Tibial nerve (tissue), 4 donors: ENCODE data around the gene C1orf210. TPM values are rescaled to one million over a fixed set of nuclear protein-coding genes. Genes with fewer than 3 reads are reported as not detected.

Source experiments
- DNase-seq, 2 donors: peaks; one replicate each; pipeline ENCODE4 v3.0.0-alpha.2; 2019; ENCODE audit warnings: low spot score in 2 of 2
- H3K27ac ChIP-seq, 4 donors: fragments of 200-600 bp; sonication (generic) in 3 of 4; one replicate each; pipeline ENCODE4 v1.5.1; 2017 to 2019; ENCODE audit warnings: mild to moderate bottlenecking in 1 of 4
- H3K27me3 ChIP-seq, 2 donors: fragments of 200-600 bp; sonication (generic) in 1 of 2; one replicate each; pipeline versions ENCODE4 v1.5.1 to v1.6.0; 2017 to 2019
- H3K36me3 ChIP-seq, 3 donors: fragments of 200-600 bp; sonication (generic); one replicate each; pipeline ENCODE4 v1.5.1; 2018 to 2019
- H3K4me1 ChIP-seq, 4 donors: fragments of 200-600 bp; sonication (generic) in 3 of 4; one replicate each; pipeline ENCODE4 v1.5.1; 2017 to 2019
- H3K4me3 ChIP-seq, 4 donors: fragments of 200-600 bp; sonication (generic) in 3 of 4; one replicate each; pipeline ENCODE4 v1.5.1; 2017 to 2019; ENCODE audit warnings: mild to moderate bottlenecking in 1 of 4, moderate library complexity in 1 of 4
- H3K9me3 ChIP-seq, 4 donors: fragments of 200-600 bp; sonication (generic) in 3 of 4; one replicate each; pipeline ENCODE4 v1.5.1; 2017 to 2019
- CTCF ChIP-seq, 5 experiments: fragments of 200-600 bp in 3 of 5; fragments of 450-650 bp in 2 of 5; sonication (generic) in 3 of 5; IDR thresholded peaks; one replicate each; pipeline ENCODE4 v1.5.1; 2016 to 2019; ENCODE audit warnings: antibody characterized with exemption in 5 of 5, mild to moderate bottlenecking in 3 of 5, moderate library complexity in 2 of 5
- EP300 ChIP-seq, 2 donors: sonication (generic); formaldehyde crosslinking; IDR thresholded peaks; one replicate each; pipeline ENCODE4 v1.6.1; 2017; ENCODE audit warnings: antibody characterized with exemption in 2 of 2, mild to moderate bottlenecking in 1 of 2
- POLR2A ChIP-seq, 2 donors: fragments of 450-650 bp; IDR thresholded peaks; one replicate each; pipeline ENCODE4 v1.6.1; 2017; ENCODE audit warnings: antibody characterized with exemption in 2 of 2, mild to moderate bottlenecking in 2 of 2, moderate library complexity in 2 of 2
- WGBS, 2 donors: methylation state at CpG; one replicate each; pipeline ENCODE4 v1.1.5; 2018; 5-methylcytosine and 5-hydroxymethylcytosine counted together
- total RNA-seq, 4 donors: library from RNA; depleted of rRNA; stranded (reverse); fragments of >200 nt; gene quantifications; one replicate each; pipeline ENCODE4 v1.1.0, GENCODE V29; 2016

C1orf210 gene
- total RNA-seq, 4 donors from 2014 or later: not detected

- Histone ChIP-seq H3K9me3 (peaks cover 0 to 8% (median 0%) of the 10 kb centered on the region in 4 donors), H3K4me3 (no peak overlapping the region), H3K36me3 (peaks cover 0 to 22% (median 0%) of the 10 kb centered on the region in 3 donors), H3K27ac (no peak overlapping the region), H3K4me1 (peaks cover 0 to 29% (median 2%) of the 10 kb centered on the region in 4 donors), H3K27me3 (no peaks in the 10 kb centered on the region)
- WGBS, 2 donors: 88 to 97% methylated on average over 2 to 3 of the region's 3 CpGs
- DNase-seq: no peak
- TF ChIP-seq EP300 (IDR thresholded peaks at IDR 0.05) (no peak), POLR2A (IDR thresholded peaks at IDR 0.05) (no peak), CTCF (IDR thresholded peaks at IDR 0.05) (no peak)
Observed at GRCh38 chr1:43319766-43320165, 34.4 kb upstream of the C1orf210 start.

- peaks cover 0 to 17% (median 0%) of the 10 kb centered on the region in 3 donors for H3K36me3 ChIP-seq
- H3K27ac ChIP-seq: no peak overlapping the region
- no peak for DNase-seq
- H3K4me1 ChIP-seq: peaks cover 0 to 30% (median 2%) of the 10 kb centered on the region in 4 donors
- no peak overlapping the region for H3K4me3 ChIP-seq
- H3K9me3 ChIP-seq: peaks cover 0 to 3% (median 0%) of the 10 kb centered on the region in 4 donors
- no peaks in the 10 kb centered on the region for H3K27me3 ChIP-seq
- 92 to 94% methylated on average over 5 of the region's 5 CpGs for WGBS, 2 donors
- no peak for TF ChIP-seq CTCF (IDR thresholded peaks at IDR 0.05)
- no peak for TF ChIP-seq EP300 (IDR thresholded peaks at IDR 0.05)
Observed at GRCh38 chr1:43319288-43319687, 33.9 kb upstream of the C1orf210 start.

- Histone ChIP-seq H3K4me3 (no peak overlapping the region), H3K27me3 (no peaks in the 10 kb centered on the region), H3K27ac (peak overlapping the region in 1 of 4 donors; percentile 43), H3K36me3 (peaks cover 0 to 12% (median 0%) of the 10 kb centered on the region in 3 donors), H3K9me3 (no peaks in the 10 kb centered on the region), H3K4me1 (peaks cover 0 to 30% (median 2%) of the 10 kb centered on the region in 4 donors)
- WGBS, 2 donors: 68 to 84% methylated on average over 4 of the region's 4 CpGs
- no peak for DNase-seq
- TF ChIP-seq POLR2A (IDR thresholded peaks at IDR 0.05): no peak
- TF ChIP-seq EP300 (IDR thresholded peaks at IDR 0.05): no peak
- TF ChIP-seq CTCF (IDR thresholded peaks at IDR 0.05): no peak
Observed at GRCh38 chr1:43318831-43319230, 33.5 kb upstream of the C1orf210 start.

- WGBS, 2 donors: 77 to 83% methylated on average over 15 of the region's 15 CpGs
- TF ChIP-seq CTCF (IDR thresholded peaks at IDR 0.05): no peak
- TF ChIP-seq POLR2A (IDR thresholded peaks at IDR 0.05): no peak
- TF ChIP-seq EP300 (IDR thresholded peaks at IDR 0.05): no peak
- Histone ChIP-seq H3K9me3 (no peaks in the 10 kb centered on the region), H3K27ac (peak overlapping the region in 1 of 4 donors; percentile 8), H3K4me1 (peaks cover 0 to 30% (median 2%) of the 10 kb centered on the region in 4 donors), H3K4me3 (no peak overlapping the region), H3K27me3 (no peaks in the 10 kb centered on the region), H3K36me3 (peaks cover 0 to 11% (median 0%) of the 10 kb centered on the region in 3 donors)
- no peak for DNase-seq
Observed at GRCh38 chr1:43317817-43318471, 32.6 kb upstream of the C1orf210 start.

- TF ChIP-seq EP300 (IDR thresholded peaks at IDR 0.05): no peak
- no peak for TF ChIP-seq CTCF (IDR thresholded peaks at IDR 0.05)
- TF ChIP-seq POLR2A (IDR thresholded peaks at IDR 0.05): no peak
- peaks cover 0 to 30% (median 2%) of the 10 kb centered on the region in 4 donors for H3K4me1 ChIP-seq
- no peaks in the 10 kb centered on the region for H3K9me3 ChIP-seq
- H3K4me3 ChIP-seq: no peak overlapping the region
- H3K27ac ChIP-seq: peak overlapping the region in 1 of 4 donors; percentile 47
- 85 to 89% methylated on average over 16 of the region's 16 CpGs for WGBS, 2 donors
- no peaks in the 10 kb centered on the region for H3K27me3 ChIP-seq
- no peak for DNase-seq
- peaks cover 0 to 10% (median 0%) of the 10 kb centered on the region in 3 donors for H3K36me3 ChIP-seq
Observed at GRCh38 chr1:43316738-43317520, 31.5 kb upstream of the C1orf210 start.
